ENCODE results near the gene SLC35E3.

The SLC35E3 gene

DNA sequence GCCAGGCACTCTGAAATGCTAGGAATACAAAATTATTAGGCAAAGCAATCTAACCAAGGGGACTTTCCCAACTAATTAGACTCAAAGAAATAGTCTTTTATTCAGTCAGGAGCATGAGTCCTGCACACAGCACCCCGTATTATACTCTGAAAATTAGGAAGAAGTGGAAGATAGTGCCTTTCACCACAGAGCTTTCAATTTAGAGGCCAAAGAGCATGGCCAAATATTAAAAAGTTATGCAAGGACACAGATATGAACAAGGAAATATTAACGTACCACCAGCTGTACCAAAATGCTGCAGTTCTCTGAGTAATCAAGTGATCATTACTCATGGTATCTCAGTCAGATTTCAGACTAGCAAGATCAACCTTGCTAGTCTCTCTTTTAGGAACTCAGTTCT lies 39.4 kb downstream of the SLC35E3 start:
- H3K27me3 Mint-ChIP-seq: no peaks in the 10 kb centered on the region
- no peaks in the 10 kb centered on the region for H3K9me3 Mint-ChIP-seq
- H3K27ac Mint-ChIP-seq: no peak overlapping the region
- no peak overlapping the region for H3K4me3 Mint-ChIP-seq
- DNase-seq (no peak), ATAC-seq (no peak)
- no peaks in the 10 kb centered on the region for H3K4me1 Mint-ChIP-seq

GRCh38 chr12:68785823-68786222 lies 39.8 kb downstream of the SLC35E3 start:
- Mint-ChIP-seq H3K4me1 (no peaks in the 10 kb centered on the region), H3K27ac (no peak overlapping the region), H3K4me3 (no peak overlapping the region), H3K27me3 (no peaks in the 10 kb centered on the region), H3K9me3 (no peaks in the 10 kb centered on the region)
- DNase-seq: no peak
- no peak for ATAC-seq

GRCh38 chr12:68786929-68787328 lies 41.0 kb downstream of the SLC35E3 start:
- Mint-ChIP-seq H3K27me3 (no peaks in the 10 kb centered on the region), H3K27ac (peak overlapping the region in 1 of 2 donors; percentile 80), H3K4me3 (no peak overlapping the region), H3K4me1 (no peaks in the 10 kb centered on the region), H3K9me3 (no peaks in the 10 kb centered on the region)
- no peak for ATAC-seq
- no peak for DNase-seq

DNA sequence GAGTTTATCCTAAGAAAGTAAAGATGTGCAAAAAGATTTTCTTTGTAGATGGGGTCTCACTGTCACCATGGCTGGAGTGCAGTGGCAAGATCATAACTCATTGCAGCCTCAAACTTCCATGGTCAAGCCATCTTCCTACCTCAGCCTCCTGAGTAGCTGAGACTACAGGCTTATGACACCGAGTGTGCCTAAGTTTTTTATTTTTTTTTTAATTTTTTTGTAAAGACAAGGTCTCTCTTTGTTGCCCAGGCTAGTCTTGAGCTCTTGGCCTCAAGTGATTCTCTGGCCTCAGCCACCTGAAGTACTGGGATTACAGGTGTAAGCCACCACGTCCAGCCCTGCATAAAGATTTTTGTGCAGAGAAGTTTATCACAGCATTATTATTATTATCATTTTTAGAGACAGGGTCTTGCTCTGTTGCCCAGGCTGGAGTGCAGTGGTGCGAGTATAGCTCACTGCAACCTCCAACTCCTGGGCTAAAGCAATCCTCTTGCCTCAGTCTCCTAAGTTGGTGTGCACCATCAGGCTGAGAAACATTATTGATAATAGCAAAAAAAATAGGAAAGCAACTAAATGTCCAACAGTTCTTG lies 42.7 kb downstream of the SLC35E3 start:
- Mint-ChIP-seq H3K4me3 (no peak overlapping the region), H3K27me3 (no peaks in the 10 kb centered on the region), H3K9me3 (no peaks in the 10 kb centered on the region), H3K4me1 (no peaks in the 10 kb centered on the region), H3K27ac (no peak overlapping the region)
- ATAC-seq: no peak
- DNase-seq: no peak

GRCh38 chr12:68789144-68789878 lies 43.3 kb downstream of the SLC35E3 start:
- no peak overlapping the region for H3K4me3 Mint-ChIP-seq
- DNase-seq (no peak), ATAC-seq (no peak)
- H3K4me1 Mint-ChIP-seq: no peaks in the 10 kb centered on the region
- H3K27ac Mint-ChIP-seq: no peak overlapping the region
- H3K27me3 Mint-ChIP-seq: no peaks in the 10 kb centered on the region
- no peaks in the 10 kb centered on the region for H3K9me3 Mint-ChIP-seq

DNA sequence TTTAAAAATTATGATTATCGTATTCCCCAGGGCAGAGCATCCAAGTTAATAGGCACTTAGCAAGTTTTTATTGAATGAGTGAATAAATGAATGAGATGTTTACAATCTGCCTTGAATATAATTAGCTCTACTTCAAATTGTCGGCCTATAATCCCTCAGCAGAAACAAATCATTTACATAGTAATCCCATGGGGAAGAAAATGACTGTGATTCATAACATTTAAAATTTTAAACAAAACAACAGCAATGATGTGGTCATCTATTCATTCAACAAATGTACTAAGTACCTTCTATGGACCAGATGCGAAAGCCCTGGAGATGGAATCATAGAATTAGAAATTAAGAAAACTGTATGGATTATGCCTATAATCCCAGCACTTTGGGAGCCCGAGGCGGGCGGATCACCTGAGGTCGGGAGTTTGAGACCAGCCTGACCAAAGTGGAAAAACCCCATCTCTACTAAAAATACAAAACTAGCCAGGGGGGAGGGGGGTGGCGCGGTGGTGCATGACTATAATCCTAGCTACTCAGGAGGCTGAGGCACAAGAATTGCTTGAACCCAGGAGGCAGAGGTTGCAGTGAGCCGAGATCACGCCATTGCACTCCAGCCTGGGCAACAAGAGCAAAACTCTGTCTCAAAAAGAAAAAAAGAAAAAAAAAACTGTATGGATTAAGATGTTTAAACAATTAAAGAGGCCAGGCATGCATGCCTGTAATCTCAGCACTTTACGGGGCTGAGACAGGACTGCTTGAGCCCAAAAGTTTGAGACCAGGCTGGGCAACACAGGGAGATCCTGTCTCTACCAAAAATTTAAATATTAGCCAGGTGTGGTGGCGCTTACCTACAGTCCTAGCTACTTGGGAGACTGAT lies 44.3 kb downstream of the SLC35E3 start:
- no peak for ATAC-seq
- no peaks in the 10 kb centered on the region for H3K27me3 Mint-ChIP-seq
- H3K9me3 Mint-ChIP-seq: no peaks in the 10 kb centered on the region
- H3K27ac Mint-ChIP-seq: no peak overlapping the region
- DNase-seq: no peak
- H3K4me1 Mint-ChIP-seq: no peaks in the 10 kb centered on the region
- no peak overlapping the region for H3K4me3 Mint-ChIP-seq

DNA sequence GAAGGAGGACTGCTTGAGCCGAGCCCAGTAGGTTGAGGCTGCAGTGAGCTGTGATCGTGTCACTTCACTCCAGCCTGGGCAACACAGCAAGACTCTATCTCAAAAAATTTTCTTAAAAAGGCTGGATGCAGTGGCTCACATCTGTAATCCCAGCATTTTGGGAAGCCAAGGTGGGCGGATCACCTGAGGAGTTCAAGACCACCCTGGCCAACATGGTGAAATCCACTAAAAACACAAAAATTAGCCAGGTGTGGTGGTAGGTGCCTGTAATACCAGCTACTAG lies 44.9 kb downstream of the SLC35E3 start:
- Mint-ChIP-seq H3K9me3 (no peaks in the 10 kb centered on the region), H3K27ac (no peak overlapping the region), H3K27me3 (no peaks in the 10 kb centered on the region), H3K4me1 (no peaks in the 10 kb centered on the region), H3K4me3 (no peak overlapping the region)
- no peak for ATAC-seq
- no peak for DNase-seq

DNA sequence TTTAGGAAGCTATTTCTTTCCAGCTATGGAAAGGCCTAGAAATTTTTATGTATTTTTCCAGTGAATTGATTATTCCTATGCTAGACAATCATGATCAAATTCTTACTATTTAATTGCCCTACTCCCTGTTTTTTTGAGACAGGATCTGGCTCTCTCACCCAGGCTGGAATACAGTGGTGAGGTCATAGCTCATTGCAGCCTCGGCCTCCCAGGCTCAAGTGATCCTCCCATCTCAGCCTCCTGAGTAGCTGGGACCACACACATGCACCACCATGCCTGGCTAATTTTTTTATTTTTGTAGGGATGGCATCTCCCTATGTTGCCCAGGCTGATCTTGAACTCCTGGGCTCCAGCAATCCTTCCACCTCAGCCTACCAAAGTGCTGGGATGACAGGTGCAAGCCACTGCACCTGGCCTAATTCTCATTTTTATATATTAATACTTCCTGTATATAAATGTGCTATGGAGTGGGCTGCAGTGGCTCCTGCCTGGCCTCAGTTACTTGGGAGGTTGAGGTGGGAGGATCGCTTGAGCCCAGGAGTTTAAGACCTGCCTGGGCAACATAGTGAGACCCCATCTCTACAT lies 46.0 kb downstream of the SLC35E3 start:
- no peak overlapping the region for H3K4me3 Mint-ChIP-seq
- ATAC-seq (no peak), DNase-seq (no peak)
- no peaks in the 10 kb centered on the region for H3K4me1 Mint-ChIP-seq
- no peak overlapping the region for H3K27ac Mint-ChIP-seq
- no peaks in the 10 kb centered on the region for H3K27me3 Mint-ChIP-seq
- no peaks in the 10 kb centered on the region for H3K9me3 Mint-ChIP-seq

DNA sequence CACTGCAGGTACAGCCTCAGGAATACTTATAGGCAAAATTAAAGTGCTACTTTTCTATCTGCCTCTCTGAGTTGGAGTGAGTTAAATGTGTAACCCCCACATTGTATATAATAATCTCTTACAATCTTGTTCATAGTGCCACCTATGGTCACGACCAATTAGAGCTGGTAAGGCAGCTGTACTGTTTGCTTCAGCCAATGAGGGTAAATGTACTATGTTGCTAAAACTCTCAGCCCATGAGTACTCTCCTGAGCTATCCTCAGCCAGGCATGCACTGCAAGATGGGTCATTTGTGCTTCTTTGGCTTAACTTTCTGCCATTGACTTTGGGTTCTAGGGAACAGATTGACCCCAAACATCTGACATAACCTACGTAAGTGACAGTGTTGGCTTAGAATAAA lies 47.0 kb downstream of the SLC35E3 start:
- Mint-ChIP-seq H3K27ac (no peak overlapping the region), H3K27me3 (no peaks in the 10 kb centered on the region), H3K4me1 (no peaks in the 10 kb centered on the region), H3K9me3 (no peaks in the 10 kb centered on the region), H3K4me3 (no peak overlapping the region)
- ATAC-seq (peak; percentile 91), DNase-seq (peak; percentile 40 to 42)

- Mint-ChIP-seq H3K4me1 (no peaks in the 10 kb centered on the region), H3K27ac (no peak overlapping the region), H3K4me3 (no peak overlapping the region), H3K9me3 (no peaks in the 10 kb centered on the region), H3K27me3 (no peaks in the 10 kb centered on the region)
- ATAC-seq (peak; percentile 28), DNase-seq (no peak)
Observed at GRCh38 chr12:68793436-68793835, 47.5 kb downstream of the SLC35E3 start.

DNA sequence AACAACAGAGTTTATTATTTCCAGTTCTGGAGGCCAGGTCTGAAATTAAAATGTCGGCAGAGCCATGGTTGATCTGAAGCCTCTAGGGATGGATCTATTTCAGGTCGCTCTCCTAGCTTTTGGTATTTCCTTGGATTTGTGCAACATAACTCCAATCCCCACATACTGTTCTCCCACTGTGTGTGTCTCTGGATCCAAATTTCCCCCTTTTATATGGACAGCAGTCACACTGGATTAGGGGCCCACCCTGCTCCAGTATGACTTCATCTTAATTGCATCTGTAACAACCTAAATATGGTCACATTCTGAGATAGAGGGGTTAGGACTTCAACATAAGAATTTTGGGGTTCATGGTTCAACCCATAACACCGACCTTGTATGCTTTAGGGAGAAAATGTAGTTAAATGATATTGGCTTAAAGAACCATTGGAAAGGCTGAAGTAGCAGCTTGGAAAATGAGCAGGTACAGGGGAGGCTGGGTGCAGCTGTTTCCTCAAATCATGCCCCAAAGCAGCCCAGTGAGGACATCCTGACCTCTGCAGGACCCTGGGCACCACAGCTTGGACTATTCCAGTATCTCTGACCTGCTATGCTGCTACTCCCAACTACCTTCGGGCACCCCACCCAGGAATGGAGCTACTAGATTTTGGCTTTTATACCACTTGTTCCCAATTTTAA lies 48.1 kb downstream of the SLC35E3 start:
- no peak for DNase-seq
- Mint-ChIP-seq H3K4me1 (no peaks in the 10 kb centered on the region), H3K27ac (no peak overlapping the region), H3K9me3 (no peaks in the 10 kb centered on the region), H3K4me3 (no peak overlapping the region), H3K27me3 (no peaks in the 10 kb centered on the region)
- ATAC-seq: no peak

DNA sequence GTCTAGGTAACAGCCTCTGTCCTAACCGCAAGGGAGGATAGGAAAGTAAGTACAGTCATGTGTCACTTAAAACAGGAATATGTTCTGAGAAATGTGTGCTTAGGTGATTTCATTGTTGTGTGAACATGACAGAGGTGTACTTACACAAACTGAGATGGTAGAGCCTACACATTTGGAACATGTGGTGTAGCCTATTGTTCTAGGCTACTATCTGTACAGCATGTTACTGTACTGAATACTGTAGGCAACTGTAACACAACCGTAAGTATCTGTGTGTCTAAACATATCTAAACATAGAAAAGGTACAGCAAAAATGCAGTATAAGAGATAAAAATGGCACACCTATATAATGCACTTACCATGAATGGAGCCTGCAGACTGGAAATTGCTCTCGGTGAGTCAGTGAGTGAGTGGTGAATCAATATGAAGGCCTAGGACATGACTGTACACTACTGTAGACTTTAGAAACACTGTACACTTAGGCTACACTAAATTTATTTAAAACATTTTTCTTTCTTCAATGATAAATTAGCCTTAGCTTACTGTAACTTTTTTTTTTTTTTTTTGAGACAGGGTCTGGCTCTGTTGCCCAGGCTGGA lies 48.8 kb downstream of the SLC35E3 start:
- no peaks in the 10 kb centered on the region for H3K9me3 Mint-ChIP-seq
- ATAC-seq: no peak

DNA sequence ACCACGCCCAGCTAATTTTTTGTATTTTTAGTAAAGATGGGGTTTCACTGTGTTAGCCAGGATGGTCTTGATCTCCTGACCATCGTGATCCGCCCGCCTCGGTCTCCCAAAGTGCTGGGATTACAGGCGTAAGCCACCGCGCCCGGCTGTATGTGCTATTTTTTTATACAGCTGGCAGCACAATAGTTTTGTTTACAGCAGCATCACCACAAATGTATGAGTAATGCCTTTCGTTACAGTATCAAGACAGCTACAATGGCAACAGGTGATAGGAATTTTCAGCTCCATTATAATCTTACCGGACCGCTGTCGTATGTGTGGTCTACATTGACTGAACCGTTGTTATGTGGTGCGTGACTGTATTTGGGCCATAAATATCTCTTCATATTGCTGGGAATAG lies 50.4 kb downstream of the SLC35E3 start:
- Mint-ChIP-seq H3K4me3 (no peak overlapping the region), H3K4me1 (no peaks in the 10 kb centered on the region), H3K27me3 (no peaks in the 10 kb centered on the region), H3K9me3 (no peaks in the 10 kb centered on the region), H3K27ac (no peak overlapping the region)
- DNase-seq (no peak), ATAC-seq (no peak)

More for the DNA sequence above, 48.8 kb downstream of the SLC35E3 start:
- Mint-ChIP-seq H3K4me1 (no peaks in the 10 kb centered on the region), H3K27ac (no peak overlapping the region), H3K4me3 (no peak overlapping the region), H3K27me3 (no peaks in the 10 kb centered on the region)
- no peak for DNase-seq

- Mint-ChIP-seq H3K9me3 (no peaks in the 10 kb centered on the region), H3K27ac (no peak overlapping the region), H3K4me1 (no peaks in the 10 kb centered on the region), H3K27me3 (no peaks in the 10 kb centered on the region), H3K4me3 (no peak overlapping the region)
- no peak for ATAC-seq
- no peak for DNase-seq
Observed at GRCh38 chr12:68798882-68799234, 52.9 kb downstream of the SLC35E3 start.

GRCh38 chr12:68800294-68800693 lies 54.3 kb downstream of the SLC35E3 start:
- H3K4me3 Mint-ChIP-seq: no peak overlapping the region
- H3K27ac Mint-ChIP-seq: no peak overlapping the region
- ATAC-seq (no peak), DNase-seq (no peak)
- H3K27me3 Mint-ChIP-seq: no peaks in the 10 kb centered on the region
- no peaks in the 10 kb centered on the region for H3K4me1 Mint-ChIP-seq
- no peaks in the 10 kb centered on the region for H3K9me3 Mint-ChIP-seq
